ENCODE data around the gene SUFU. TPM values are rescaled to one million over a fixed set of nuclear protein-coding genes. Genes with fewer than 3 reads are reported as not detected.

The SUFU gene
- total RNA-seq, 2 experiments from 2014 or later = 13.1 to 13.4 TPM

DNA sequence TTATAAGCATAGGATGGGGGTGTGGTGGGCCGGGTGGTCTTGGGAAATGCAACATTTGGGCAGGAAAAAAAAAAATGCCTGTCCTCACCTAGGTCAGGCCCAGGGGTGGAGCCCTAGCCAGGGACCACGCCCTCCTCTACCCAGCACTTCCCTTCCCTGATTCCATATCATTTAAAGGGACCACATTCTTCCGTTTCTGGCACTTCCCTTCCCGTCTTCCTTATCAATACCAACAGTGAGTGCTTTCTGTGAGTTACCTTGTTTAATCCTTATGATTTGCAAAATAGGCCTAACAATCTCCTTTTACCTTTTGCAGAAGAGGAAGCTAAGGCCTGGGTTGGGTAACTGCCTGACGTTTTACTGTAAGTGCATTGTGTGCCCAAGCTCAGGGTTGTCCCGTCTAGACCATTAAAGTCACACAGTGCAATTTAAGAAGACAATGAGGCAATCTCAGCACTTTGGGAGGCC is 35.8 kb upstream of the SUFU start:
- H3K36me3 Mint-ChIP-seq = peaks cover 5% of the 10 kb centered on the region
- POLR2A ChIA-PET = no interaction called here
- H3K9me3 Mint-ChIP-seq = no peaks in the 10 kb centered on the region
- no peak overlapping the region for H3K27ac Mint-ChIP-seq
- H3K27me3 Mint-ChIP-seq = no peaks in the 10 kb centered on the region
- ATAC-seq (ENCODE audit: low read depth) = no peak
- no peak for DNase-seq
- H3K4me1 Mint-ChIP-seq = peaks cover 10% of the 10 kb centered on the region
- no peak overlapping the region for H3K4me3 Mint-ChIP-seq

- no peaks in the 10 kb centered on the region for H3K9me3 Mint-ChIP-seq
- H3K36me3 Mint-ChIP-seq = peaks cover 5% of the 10 kb centered on the region
- ATAC-seq (ENCODE audit: low read depth) (no peak), DNase-seq (no peak)
- peaks cover 17% of the 10 kb centered on the region for H3K4me1 Mint-ChIP-seq
- no peak overlapping the region for H3K4me3 Mint-ChIP-seq
- H3K27me3 Mint-ChIP-seq = no peaks in the 10 kb centered on the region
- no peak overlapping the region for H3K27ac Mint-ChIP-seq
- POLR2A ChIA-PET = no interaction called here
Measured at GRCh38 chr10:102468683-102469082, 35.1 kb upstream of the SUFU start.

GRCh38 chr10:102470579-102471546 is 32.9 kb upstream of the SUFU start:
- peaks cover 8% of the 10 kb centered on the region for H3K36me3 Mint-ChIP-seq
- DNase-seq (no peak), ATAC-seq (ENCODE audit: low read depth) (no peak)
- POLR2A ChIA-PET = interaction anchor here (1.0 to 1.6 kb wide), 4 partner anchors 8 to 76 kb away, joined by 3 to 4 read pairs (median 3); partner anchors contain the start of gene C10orf95
- H3K27ac Mint-ChIP-seq = no peak overlapping the region
- H3K9me3 Mint-ChIP-seq = no peaks in the 10 kb centered on the region
- no peaks in the 10 kb centered on the region for H3K27me3 Mint-ChIP-seq
- peaks cover 20% of the 10 kb centered on the region for H3K4me1 Mint-ChIP-seq
- no peak overlapping the region for H3K4me3 Mint-ChIP-seq

DNA sequence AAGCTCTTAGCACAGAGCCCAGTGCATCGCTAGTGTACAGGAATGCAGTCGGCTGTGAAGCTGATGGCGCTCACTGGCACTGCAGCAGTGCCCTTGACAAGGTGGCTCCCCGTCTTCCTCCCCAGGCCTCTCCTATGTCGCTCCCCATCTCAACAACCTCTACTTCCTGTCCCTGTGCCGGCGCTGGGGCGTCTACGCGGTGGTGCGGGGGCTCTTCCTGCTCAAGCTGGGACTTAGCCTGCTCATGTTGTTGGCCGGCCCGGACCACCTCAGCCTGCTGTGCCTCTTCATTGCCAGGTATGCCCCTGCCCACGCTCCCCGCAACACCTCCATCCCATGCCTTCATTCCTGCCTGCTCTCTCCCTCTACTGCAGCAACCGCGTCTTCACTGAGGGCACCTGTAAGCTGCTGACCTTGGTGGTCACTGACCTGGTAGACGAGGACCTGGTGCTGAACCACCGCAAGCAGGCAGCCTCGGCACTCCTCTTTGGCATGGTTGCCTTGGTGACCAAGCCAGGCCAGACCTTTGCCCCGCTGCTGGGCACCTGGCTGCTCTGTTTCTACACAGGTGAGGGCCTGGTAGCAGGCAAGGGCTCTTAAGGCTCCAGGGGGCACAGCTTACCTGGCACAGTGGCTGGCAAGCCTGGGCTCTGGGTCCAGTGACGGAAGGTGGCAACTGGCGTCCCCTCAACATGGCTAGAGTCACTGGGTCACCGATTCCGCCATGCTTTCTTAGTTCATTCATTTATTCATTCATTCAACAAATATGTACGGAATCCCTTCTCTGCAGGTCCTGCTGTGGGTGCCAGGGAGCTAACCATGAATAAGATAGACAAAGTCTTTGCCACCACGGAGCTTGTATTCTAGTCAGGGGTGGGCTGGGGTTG is 30.1 kb upstream of the SUFU start:
- H3K4me1 Mint-ChIP-seq = peaks cover 23% of the 10 kb centered on the region
- peak; percentile 56 for DNase-seq
- H3K9me3 Mint-ChIP-seq = no peaks in the 10 kb centered on the region
- POLR2A ChIA-PET = interaction anchor here (0.6 to 2.6 kb wide), 4 partner anchors 23 to 93 kb away, joined by 5 to 14 read pairs (median 8); partner anchors contain the start of genes C10orf95 and CUEDC2
- H3K27me3 Mint-ChIP-seq = no peaks in the 10 kb centered on the region
- peak overlapping the region; percentile 54 for H3K4me3 Mint-ChIP-seq
- peak overlapping the region; percentile 88 for H3K27ac Mint-ChIP-seq
- ATAC-seq (ENCODE audit: low read depth) = peak; percentile 87
- H3K36me3 Mint-ChIP-seq = peaks cover 8% of the 10 kb centered on the region

DNA sequence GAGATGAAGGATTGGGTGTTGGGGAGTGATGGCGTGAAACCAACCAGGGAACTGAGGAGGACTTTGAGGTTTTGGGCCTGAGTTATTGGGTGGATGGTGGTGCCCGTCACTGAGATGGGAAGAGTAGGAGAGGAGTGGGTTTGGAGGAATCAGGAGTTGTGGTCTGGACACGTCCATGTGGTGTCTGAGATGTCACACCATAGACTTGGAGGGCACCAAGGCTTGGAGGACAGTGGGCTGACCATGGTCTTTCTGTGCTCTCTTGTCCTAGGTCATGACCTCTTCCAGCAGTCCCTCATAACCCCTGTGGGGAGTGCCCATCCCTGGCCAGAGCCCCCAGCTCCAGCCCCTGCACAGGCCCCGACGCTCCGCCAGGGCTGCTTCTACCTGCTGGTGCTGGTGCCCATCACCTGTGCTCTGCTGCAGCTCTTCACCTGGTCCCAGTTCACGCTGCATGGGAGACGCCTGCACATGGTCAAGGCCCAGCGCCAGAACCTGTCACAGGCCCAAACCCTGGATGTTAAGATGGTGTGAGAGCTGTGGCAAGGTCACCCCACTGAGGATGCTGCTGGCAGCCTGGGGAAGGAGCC is 28.2 kb upstream of the SUFU start:
- DNase-seq (no peak), ATAC-seq (ENCODE audit: low read depth) (no peak)
- Mint-ChIP-seq H3K9me3 (no peaks in the 10 kb centered on the region), H3K27ac (no peak overlapping the region), H3K36me3 (peaks cover 5% of the 10 kb centered on the region), H3K4me3 (no peak overlapping the region), H3K4me1 (peaks cover 24% of the 10 kb centered on the region), H3K27me3 (no peaks in the 10 kb centered on the region)
- POLR2A ChIA-PET = interaction anchor here (1.2 kb wide), 1 partner anchor 14 kb away, joined by 4 read pairs; no protein-coding TSS in a partner anchor

DNA sequence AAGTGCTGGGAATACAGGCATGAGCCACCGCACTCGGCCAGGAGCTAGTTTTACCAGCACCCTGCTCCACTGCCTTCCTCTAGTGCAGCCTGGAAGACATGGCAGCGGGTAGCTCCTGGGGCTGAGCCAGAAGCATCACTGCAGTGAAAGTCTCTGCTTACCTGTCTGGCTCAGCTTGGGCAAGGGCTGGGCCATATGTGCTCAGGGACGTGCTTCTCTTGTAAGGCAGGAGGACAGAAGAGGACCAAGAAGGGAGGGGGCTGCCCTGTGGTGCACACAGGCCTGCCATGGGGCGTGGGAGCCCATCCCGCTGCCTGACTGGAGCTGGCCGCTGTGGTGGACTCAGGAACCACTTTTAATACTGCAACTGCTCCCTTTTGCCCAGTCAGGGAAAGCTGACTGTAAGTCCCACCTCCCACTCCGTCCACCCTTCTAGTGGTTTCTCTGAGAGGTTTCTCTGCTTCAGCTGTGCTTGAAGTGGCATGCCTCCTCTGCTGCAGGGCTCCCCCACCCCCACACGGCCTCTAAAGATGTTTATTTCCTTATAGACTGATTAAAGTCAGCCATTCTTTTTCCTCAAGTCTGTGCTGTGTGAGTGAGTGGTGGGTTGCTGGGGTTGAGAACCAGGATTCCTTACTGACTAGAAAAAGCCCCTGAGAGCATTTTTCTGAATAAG is 27.2 kb upstream of the SUFU start:
- ATAC-seq (ENCODE audit: low read depth) (no peak), DNase-seq (no peak)
- Mint-ChIP-seq H3K27ac (peak overlapping the region; percentile 82), H3K4me3 (no peak overlapping the region), H3K36me3 (peaks cover 5% of the 10 kb centered on the region), H3K4me1 (peaks cover 24% of the 10 kb centered on the region), H3K27me3 (no peaks in the 10 kb centered on the region), H3K9me3 (no peaks in the 10 kb centered on the region)
- POLR2A ChIA-PET = interaction anchor here (1.0 to 1.2 kb wide), 2 partner anchors 15 to 74 kb away, joined by 3 to 4 read pairs; no protein-coding TSS in a partner anchor

DNA sequence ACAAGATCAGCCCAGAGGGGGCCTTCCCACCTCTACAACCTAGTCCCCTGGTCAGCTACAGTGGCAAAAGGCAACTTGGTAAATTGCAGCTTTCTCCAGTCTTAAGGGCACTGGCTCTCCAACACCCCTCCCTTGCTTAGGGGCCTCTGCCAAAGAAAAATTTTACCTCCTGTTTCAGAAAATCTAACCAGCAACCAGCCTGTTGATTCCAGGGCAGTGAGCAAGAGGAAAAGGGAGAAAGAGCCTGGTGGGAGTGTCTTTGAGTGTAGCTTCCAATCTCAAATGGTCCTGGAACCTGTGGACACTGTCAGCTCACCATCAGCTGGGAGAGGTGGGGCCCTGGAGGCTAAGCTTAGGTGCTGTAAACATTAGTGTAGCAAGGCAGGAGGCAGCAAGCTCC is 24.1 kb upstream of the SUFU start:
- H3K4me1 Mint-ChIP-seq = peaks cover 11% of the 10 kb centered on the region
- H3K9me3 Mint-ChIP-seq = no peaks in the 10 kb centered on the region
- H3K27ac Mint-ChIP-seq = peak overlapping the region; percentile 25
- H3K4me3 Mint-ChIP-seq = no peak overlapping the region
- H3K36me3 Mint-ChIP-seq = no peaks in the 10 kb centered on the region
- no peaks in the 10 kb centered on the region for H3K27me3 Mint-ChIP-seq
- DNase-seq (no peak), ATAC-seq (ENCODE audit: low read depth) (no peak)
- POLR2A ChIA-PET = interaction anchor here (0.9 to 2.3 kb wide), 6 partner anchors 30 to 253 kb away, joined by 3 to 9 read pairs (median 4); no protein-coding TSS in a partner anchor

DNA sequence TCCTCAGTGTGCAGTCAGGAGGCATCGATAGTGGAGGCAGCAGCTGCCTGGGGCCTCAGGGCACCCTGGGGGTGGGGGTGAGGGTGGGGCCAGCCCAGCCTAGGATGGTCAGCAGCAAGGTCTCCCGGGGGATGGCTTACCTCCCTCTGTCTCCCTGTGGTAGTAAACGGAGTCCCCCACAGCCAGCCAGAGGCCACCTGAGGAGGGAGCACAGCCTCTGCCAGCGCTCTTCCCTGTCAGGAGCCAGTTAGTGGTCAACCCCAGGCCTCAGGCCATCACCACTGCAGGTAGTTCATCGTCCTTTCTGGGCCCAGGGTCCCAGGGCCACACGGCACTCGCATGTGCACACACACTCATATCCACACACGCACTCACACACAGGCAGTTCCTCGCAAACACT is 23.4 kb upstream of the SUFU start:
- Mint-ChIP-seq H3K4me3 (no peak overlapping the region), H3K4me1 (peaks cover 11% of the 10 kb centered on the region), H3K27me3 (no peaks in the 10 kb centered on the region), H3K36me3 (no peaks in the 10 kb centered on the region), H3K27ac (no peak overlapping the region), H3K9me3 (no peaks in the 10 kb centered on the region)
- DNase-seq (no peak), ATAC-seq (ENCODE audit: low read depth) (no peak)
- POLR2A ChIA-PET = interaction anchor here (0.9 to 2.1 kb wide), 2 partner anchors 44 to 81 kb away, joined by 4 to 5 read pairs; no protein-coding TSS in a partner anchor

- DNase-seq = no peak
- Mint-ChIP-seq H3K9me3 (no peaks in the 10 kb centered on the region), H3K4me3 (no peak overlapping the region), H3K4me1 (peaks cover 2% of the 10 kb centered on the region), H3K27me3 (no peaks in the 10 kb centered on the region), H3K27ac (no peak overlapping the region), H3K36me3 (peaks cover 10% of the 10 kb centered on the region)
- ATAC-seq (ENCODE audit: low read depth) = no peak
- POLR2A ChIA-PET = no interaction called here
Measured at GRCh38 chr10:102484021-102484420, 19.8 kb upstream of the SUFU start.

GRCh38 chr10:102485093-102485784 is 18.5 kb upstream of the SUFU start:
- DNase-seq (no peak), ATAC-seq (ENCODE audit: low read depth) (no peak)
- POLR2A ChIA-PET = no interaction called here
- H3K36me3 Mint-ChIP-seq = peaks cover 13% of the 10 kb centered on the region
- H3K4me1 Mint-ChIP-seq = no peaks in the 10 kb centered on the region
- no peak overlapping the region for H3K27ac Mint-ChIP-seq
- no peak overlapping the region for H3K4me3 Mint-ChIP-seq
- H3K9me3 Mint-ChIP-seq = no peaks in the 10 kb centered on the region
- H3K27me3 Mint-ChIP-seq = no peaks in the 10 kb centered on the region

GRCh38 chr10:102491136-102491535 is 12.6 kb upstream of the SUFU start:
- DNase-seq = no peak
- ATAC-seq (ENCODE audit: low read depth) = no peak
- Mint-ChIP-seq H3K4me3 (no peak overlapping the region), H3K4me1 (peaks cover 14% of the 10 kb centered on the region), H3K27me3 (no peaks in the 10 kb centered on the region), H3K36me3 (peaks cover 11% of the 10 kb centered on the region), H3K27ac (no peak overlapping the region), H3K9me3 (no peaks in the 10 kb centered on the region)
- POLR2A ChIA-PET = no interaction called here

- Mint-ChIP-seq H3K27me3 (no peaks in the 10 kb centered on the region), H3K27ac (peak overlapping the region; percentile 42), H3K36me3 (peaks cover 12% of the 10 kb centered on the region), H3K4me1 (peaks cover 16% of the 10 kb centered on the region), H3K9me3 (no peaks in the 10 kb centered on the region), H3K4me3 (no peak overlapping the region)
- POLR2A ChIA-PET = no interaction called here
- no peak for DNase-seq
- ATAC-seq (ENCODE audit: low read depth) = no peak
Measured at GRCh38 chr10:102492344-102492939, 11.3 kb upstream of the SUFU start.

All from activated naive CD8-positive, alpha-beta T cell treated with anti-CD3 and anti-CD28 coated beads, Interleukin-2, amount 10 ng/mL, durations not matched to agents 7 days and 5 days (primary cell).